PC-9 (cell line): ENCODE data around the gene SLC39A1. TPM values are rescaled to one million over a fixed set of nuclear protein-coding genes. Genes with fewer than 3 reads are reported as not detected.

ENCODE experiments used
- BruUV-seq: library from RNA; stranded (reverse); fragments of 400-500 nt; replicated peaks from 2 replicates; lab custom pipeline; 2021; lab: Mats Ljungman, UMichigan
- CTCF ChIA-PET: fragments of 300-600 bp; sonication (Branson Sonifier 250); formaldehyde crosslinking; loops from one replicate; lab custom pipeline; 2022; ENCODE audit warnings: antibody characterized with exemption; lab: Charles Lee
- POLR2A ChIA-PET: fragments of 300-600 bp; sonication (Branson Sonifier 250); formaldehyde crosslinking; loops from one replicate; lab custom pipeline; 2022; ENCODE audit warnings: antibody characterized with exemption; ENCODE audit not compliant: unreplicated experiment; lab: Charles Lee
- DNase-seq, 2 experiments: peaks; one replicate each; pipeline versions ENCODE4 v3.0.0 to v3.0.0-alpha.2; 2015 to 2022; ENCODE audit warnings: mixed read lengths in 1 of 2
- H2AFZ ChIP-seq: fragments of 200-600 bp; sonication (generic); 2 replicates; pipeline ENCODE4 v1.8.1; 2017; ENCODE audit warnings: antibody characterized with exemption
- H3F3A ChIP-seq: fragments of 200-600 bp; sonication (generic); 2 replicates; pipeline ENCODE4 v1.8.1; 2017; ENCODE audit warnings: antibody characterized with exemption, mild to moderate bottlenecking, low read depth; ENCODE audit not compliant: insufficient read depth
- H3K27ac ChIP-seq: fragments of 200-600 bp; sonication (generic); 2 replicates; pipeline ENCODE4 v1.6.1; 2016; ENCODE audit warnings: mixed run types
- H3K27me3 ChIP-seq: fragments of 200-600 bp; sonication (generic); 2 replicates; pipeline ENCODE4 v1.6.1; 2016; ENCODE audit warnings: low read depth, mixed run types; ENCODE audit not compliant: insufficient read depth
- H3K36me3 ChIP-seq: fragments of 200-600 bp; sonication (generic); 2 replicates; pipeline ENCODE4 v1.6.1; 2016; ENCODE audit warnings: low read depth, mixed run types
- H3K4me1 ChIP-seq: fragments of 200-600 bp; sonication (generic); replicated peaks from 2 replicates; pipeline ENCODE4 v1.6.1; 2016; ENCODE audit warnings: mixed run types; ENCODE audit not compliant: insufficient read depth
- H3K4me2 ChIP-seq: fragments of 200-600 bp; sonication (generic); 2 replicates; pipeline ENCODE4 v1.6.1; 2017; ENCODE audit warnings: mixed run types
- H3K4me3 ChIP-seq: fragments of 200-600 bp; sonication (generic); 2 replicates; pipeline ENCODE4 v1.6.1; 2016; ENCODE audit warnings: mixed run types
- H3K79me2 ChIP-seq: fragments of 200-600 bp; sonication (generic); 2 replicates; pipeline ENCODE4 v1.6.1; 2017; ENCODE audit warnings: low read depth, mixed run types
- H3K9me2 ChIP-seq: fragments of 200-600 bp; sonication (generic); 2 replicates; pipeline ENCODE4 v1.8.1; 2017; ENCODE audit warnings: mild to moderate bottlenecking; ENCODE audit not compliant: insufficient read depth
- H3K9me3 ChIP-seq: fragments of 200-600 bp; sonication (generic); 2 replicates; pipeline ENCODE4 v1.8.1; 2016; ENCODE audit warnings: low read depth; ENCODE audit not compliant: insufficient read depth
- H4K20me1 ChIP-seq: fragments of 200-600 bp; sonication (generic); 2 replicates; pipeline ENCODE4 v1.8.1; 2017; ENCODE audit not compliant: insufficient read depth
- CTCF ChIP-seq: fragments of 200-600 bp; sonication (generic); conservative IDR thresholded peaks from 2 replicates; pipeline ENCODE4 v1.6.1; 2017; ENCODE audit warnings: mixed run types, antibody characterized with exemption, mild to moderate bottlenecking, moderate library complexity
- EZH2 ChIP-seq: fragments of 200-600 bp; sonication (generic); IDR thresholded peaks from 2 replicates; pipeline ENCODE4 v1.8.0; 2017; ENCODE audit warnings: antibody characterized with exemption, low read depth
- intact Hi-C: fragments of 100-400 bp; cut with micrococcal nuclease; formaldehyde crosslinking; loops from one replicate; pipeline ENCODE4 v1.10.0; 2022; ENCODE audit not compliant: unreplicated experiment
- total RNA-seq: library from RNA; stranded (reverse); gene quantifications from 2 replicates; pipeline ENCODE4 v1.2.3, GENCODE V29; 2021

SLC39A1 gene
- total RNA-seq, 1 experiment from 2014 or later: 141 TPM

GRCh38 chr1:153976819-153977249, 13.5 kb upstream of the SLC39A1 start:
- peak overlapping the region; percentile 75 for H3K4me2 ChIP-seq
- peaks cover 24% of the 10 kb centered on the region for H3K79me2 ChIP-seq
- TF ChIP-seq CTCF (no peak), EZH2 (no peak)
- H3K27ac ChIP-seq: peak overlapping the region; percentile 58
- H3K9me2 ChIP-seq: no peaks in the 10 kb centered on the region
- POLR2A ChIA-PET: interaction anchor here (0.5 to 0.8 kb wide), 5 partner anchors 95 to 442 kb away, joined by 3 to 5 read pairs (median 4); no protein-coding TSS in a partner anchor
- no peaks in the 10 kb centered on the region for H3K9me3 ChIP-seq
- no peak for DNase-seq
- H4K20me1 ChIP-seq: no peaks in the 10 kb centered on the region
- no peaks in the 10 kb centered on the region for H3K27me3 ChIP-seq
- H2AFZ ChIP-seq: peak overlapping the region; percentile 92
- BruUV-seq: no TSS peak
- H3K4me1 ChIP-seq: peaks cover 15% of the 10 kb centered on the region; the same call in 1 of the 2 replicates
- intact Hi-C loops: loop anchor here (2.0 kb wide), 1 partner anchor 156 kb away; no protein-coding TSS in a partner anchor
- H3K4me3 ChIP-seq: peak overlapping the region; percentile 91
- CTCF ChIA-PET: interaction anchor here (1.0 to 1.3 kb wide), 2 partner anchors 9 to 10 kb away, joined by 4 to 6 read pairs; partner anchors contain the start of gene CREB3L4
- 0 out of 2 replicates have a peak, but pooled peaks cover 19% of the 10 kb centered on the region for H3K36me3 ChIP-seq
- H3F3A ChIP-seq: peaks cover 40% of the 10 kb centered on the region

GRCh38 chr1:153973525-153973924, 10.2 kb upstream of the SLC39A1 start:
- Histone ChIP-seq H4K20me1 (no peaks in the 10 kb centered on the region), H3K4me1 (peaks cover 21% of the 10 kb centered on the region; the same call in 1 of the 2 replicates), H3K4me3 (no peak overlapping the region), H3K9me2 (no peaks in the 10 kb centered on the region), H3F3A (peaks cover 35% of the 10 kb centered on the region), H3K9me3 (no peaks in the 10 kb centered on the region), H3K27me3 (no peaks in the 10 kb centered on the region), H3K27ac (no peak overlapping the region), H3K36me3 (0 out of 2 replicates have a peak, but pooled peaks cover 19% of the 10 kb centered on the region), H2AFZ (no peak overlapping the region), H3K4me2 (no peak overlapping the region), H3K79me2 (peaks cover 24% of the 10 kb centered on the region)
- POLR2A ChIA-PET: no interaction called here
- no TSS peak for BruUV-seq
- DNase-seq: no peak
- TF ChIP-seq EZH2 (no peak), CTCF (no peak)
- CTCF ChIA-PET: no interaction called here
- intact Hi-C loops: no loop called here

- Histone ChIP-seq H3K36me3 (0 out of 2 replicates have a peak, but pooled peaks cover 19% of the 10 kb centered on the region), H3K79me2 (peaks cover 24% of the 10 kb centered on the region), H3K4me1 (peaks cover 19% of the 10 kb centered on the region; the same call in 1 of the 2 replicates), H2AFZ (no peak overlapping the region), H3K4me2 (no peak overlapping the region), H3K27ac (no peak overlapping the region), H3K9me3 (no peaks in the 10 kb centered on the region), H3K4me3 (no peak overlapping the region), H3K9me2 (no peaks in the 10 kb centered on the region), H4K20me1 (no peaks in the 10 kb centered on the region), H3K27me3 (no peaks in the 10 kb centered on the region), H3F3A (peaks cover 34% of the 10 kb centered on the region)
- no peak for DNase-seq
- ChIA-PET CTCF (no interaction called here), POLR2A (no interaction called here)
- no peak for TF ChIP-seq CTCF
- no peak for TF ChIP-seq EZH2
- BruUV-seq: no TSS peak
- intact Hi-C loops: no loop called here
Measured at GRCh38 chr1:153973071-153973470, 9.7 kb upstream of the SLC39A1 start.
